Measurements from ENCODE around the gene AATK.

AATK gene

GRCh38 chr17:81111066-81111465, 55.0 kb downstream of the AATK start:
- DNase-seq (ENCODE audit: low spot score), result no peak

GRCh38 chr17:81110488-81111040, 55.5 kb downstream of the AATK start:
- no peak for DNase-seq (ENCODE audit: low spot score)

GRCh38 chr17:81109957-81110356, 56.1 kb downstream of the AATK start:
- DNase-seq (ENCODE audit: low spot score), result no peak

GRCh38 chr17:81108220-81108619, 57.8 kb downstream of the AATK start:
- DNase-seq (ENCODE audit: low spot score), result no peak

- peak; percentile 60 for DNase-seq (ENCODE audit: low spot score)
Observed at GRCh38 chr17:81106716-81107115, 59.3 kb downstream of the AATK start.

- no peak for DNase-seq (ENCODE audit: low spot score)
Observed at GRCh38 chr17:81103379-81103778, 62.6 kb downstream of the AATK start.

- no peak for DNase-seq (ENCODE audit: low spot score)
Observed at GRCh38 chr17:81102869-81103268, 63.2 kb downstream of the AATK start.

GRCh38 chr17:81102352-81102751, 63.7 kb downstream of the AATK start:
- no peak for DNase-seq (ENCODE audit: low spot score)

- peak; percentile 100 for DNase-seq (ENCODE audit: low spot score)
Observed at GRCh38 chr17:81101614-81102306, 64.3 kb downstream of the AATK start.

GRCh38 chr17:81100668-81101067, 65.4 kb downstream of the AATK start:
- DNase-seq (ENCODE audit: low spot score), result no peak

GRCh38 chr17:81099888-81100287, 66.1 kb downstream of the AATK start:
- DNase-seq (ENCODE audit: low spot score), result no peak

GRCh38 chr17:81097943-81098308, 68.1 kb downstream of the AATK start:
- DNase-seq (ENCODE audit: low spot score), result no peak

- DNase-seq (ENCODE audit: low spot score), result peak; percentile 83
Observed at GRCh38 chr17:81097134-81097942, 68.7 kb downstream of the AATK start.

- no peak for DNase-seq (ENCODE audit: low spot score)
Observed at GRCh38 chr17:81096741-81097133, 69.3 kb downstream of the AATK start.

- no peak for DNase-seq (ENCODE audit: low spot score)
Observed at GRCh38 chr17:81095383-81095762, 70.6 kb downstream of the AATK start.

GRCh38 chr17:81094509-81095382, 71.3 kb downstream of the AATK start:
- DNase-seq (ENCODE audit: low spot score), result peak; percentile 66

GRCh38 chr17:81093619-81094508, 72.2 kb downstream of the AATK start:
- DNase-seq (ENCODE audit: low spot score), result no peak

- DNase-seq (ENCODE audit: low spot score), result no peak
Observed at GRCh38 chr17:81092518-81093095, 73.4 kb downstream of the AATK start.

- DNase-seq (ENCODE audit: low spot score), result no peak
Observed at GRCh38 chr17:81091774-81092517, 74.1 kb downstream of the AATK start.

- no peak for DNase-seq (ENCODE audit: low spot score)
Observed at GRCh38 chr17:81091154-81091553, 74.9 kb downstream of the AATK start.
